HG02970 (cell line): ENCODE measurements around the gene LDLRAD3.
"Not testable (repeated sequence)": the region's sequence is repeated elsewhere in the genome, so short reads cannot be mapped to it uniquely, and the experiment has no call there.

Experiments used
- ATAC-seq: cut with Tn5 transposase; IDR thresholded peaks from one replicate; pipeline ENCODE4 v1.9.1; 2021; ENCODE audit warnings: mild to moderate bottlenecking, moderate library complexity, moderate number of reproducible peaks; ENCODE audit not compliant: unreplicated experiment, low FRiP score

Gene LDLRAD3

GRCh38 chr11:35986947-35987346, 43.1 kb downstream of the LDLRAD3 start:
- no peak for ATAC-seq

GRCh38 chr11:35990170-35990569, 46.3 kb downstream of the LDLRAD3 start:
- no peak for ATAC-seq

- no peak for ATAC-seq
Observed at GRCh38 chr11:35990816-35991215, 47.0 kb downstream of the LDLRAD3 start.

- ATAC-seq: no peak
Observed at GRCh38 chr11:35992548-35992947, 48.7 kb downstream of the LDLRAD3 start.

- no peak for ATAC-seq
Observed at GRCh38 chr11:35994421-35994820, 50.6 kb downstream of the LDLRAD3 start.

- no peak for ATAC-seq
Observed at GRCh38 chr11:35995681-35996271, 51.9 kb downstream of the LDLRAD3 start.

GRCh38 chr11:35997902-35998520, 54.1 kb downstream of the LDLRAD3 start:
- ATAC-seq: no peak

- ATAC-seq: no peak
Observed at GRCh38 chr11:35998634-35999033, 54.8 kb downstream of the LDLRAD3 start.

- no peak for ATAC-seq
Observed at GRCh38 chr11:36000616-36001190, 56.8 kb downstream of the LDLRAD3 start.

GRCh38 chr11:36002196-36002595, 58.3 kb downstream of the LDLRAD3 start:
- no peak for ATAC-seq

GRCh38 chr11:36002796-36003195, 58.9 kb downstream of the LDLRAD3 start:
- no peak for ATAC-seq

GRCh38 chr11:36006556-36006955, 62.7 kb downstream of the LDLRAD3 start:
- ATAC-seq: no peak

- ATAC-seq: no peak
Observed at GRCh38 chr11:36007127-36007655, 63.3 kb downstream of the LDLRAD3 start.

- ATAC-seq: no peak
Observed at GRCh38 chr11:36008584-36008983, 64.7 kb downstream of the LDLRAD3 start.

GRCh38 chr11:36009473-36009872, 65.6 kb downstream of the LDLRAD3 start:
- no peak for ATAC-seq

GRCh38 chr11:36010010-36010740, 66.3 kb downstream of the LDLRAD3 start:
- ATAC-seq: no peak

- ATAC-seq: no peak
Observed at GRCh38 chr11:36011574-36011973, 67.7 kb downstream of the LDLRAD3 start.

GRCh38 chr11:36012455-36012854, 68.6 kb downstream of the LDLRAD3 start:
- no peak for ATAC-seq

GRCh38 chr11:36012979-36013378, 69.1 kb downstream of the LDLRAD3 start:
- ATAC-seq: no peak

- ATAC-seq: not testable (repeated sequence)
Observed at GRCh38 chr11:36013446-36013845, 69.6 kb downstream of the LDLRAD3 start.
